HuH-7 (cell line): ENCODE data around the gene HOXA5.

Source experiments
- DNase-seq: peaks from one replicate; pipeline ENCODE4 v3.0.0; 2011; ENCODE audit warnings: low spot score

HOXA5 gene

GRCh38 chr7:27182285-27182841, 38.9 kb upstream of the HOXA5 start:
- DNase-seq: no peak

- no peak for DNase-seq
These were observed 38.4 kb upstream of the HOXA5 start for GRCh38 chr7:27181795-27182275.

- no peak for DNase-seq
These were observed 37.2 kb upstream of the HOXA5 start for GRCh38 chr7:27180431-27181420.

- DNase-seq: peak; percentile 94
These were observed 36.3 kb upstream of the HOXA5 start for GRCh38 chr7:27179503-27180430.

- no peak for DNase-seq
These were observed 35.5 kb upstream of the HOXA5 start for GRCh38 chr7:27179030-27179429.

GRCh38 chr7:27178366-27178765, 34.9 kb upstream of the HOXA5 start:
- DNase-seq: no peak

GRCh38 chr7:27177795-27178320, 34.4 kb upstream of the HOXA5 start:
- DNase-seq: no peak

- no peak for DNase-seq
These were observed 33.7 kb upstream of the HOXA5 start for GRCh38 chr7:27176962-27177794.

GRCh38 chr7:27176524-27176845, 33.0 kb upstream of the HOXA5 start:
- no peak for DNase-seq

GRCh38 chr7:27175626-27176523, 32.4 kb upstream of the HOXA5 start:
- DNase-seq: no peak

- peak; percentile 78 for DNase-seq
These were observed 31.6 kb upstream of the HOXA5 start for GRCh38 chr7:27174874-27175625.

- no peak for DNase-seq
These were observed 30.7 kb upstream of the HOXA5 start, which contains the start of gene HOXA10 for GRCh38 chr7:27173956-27174873. HOXA10 (minus strand) TSS chr7:27174320; CDS start chr7:27174306, 14 bp downstream.

- no peak for DNase-seq
These were observed 30.1 kb upstream of the HOXA5 start for GRCh38 chr7:27173511-27173955.

- DNase-seq: no peak
These were observed 29.5 kb upstream of the HOXA5 start for GRCh38 chr7:27172823-27173510.

- DNase-seq: no peak
These were observed 28.9 kb upstream of the HOXA5 start for GRCh38 chr7:27172315-27172774.

- no peak for DNase-seq
These were observed 28.3 kb upstream of the HOXA5 start for GRCh38 chr7:27171637-27172314.

GRCh38 chr7:27171325-27171636, 27.8 kb upstream of the HOXA5 start:
- no peak for DNase-seq
